Fibroblast of skin of right quadriceps (primary cell): ENCODE results near the gene RAPGEF5.

Experiments used
- DNase-seq: peaks from one replicate; pipeline ENCODE4 v3.0.0-alpha.2; 2013

The RAPGEF5 gene, protein sequence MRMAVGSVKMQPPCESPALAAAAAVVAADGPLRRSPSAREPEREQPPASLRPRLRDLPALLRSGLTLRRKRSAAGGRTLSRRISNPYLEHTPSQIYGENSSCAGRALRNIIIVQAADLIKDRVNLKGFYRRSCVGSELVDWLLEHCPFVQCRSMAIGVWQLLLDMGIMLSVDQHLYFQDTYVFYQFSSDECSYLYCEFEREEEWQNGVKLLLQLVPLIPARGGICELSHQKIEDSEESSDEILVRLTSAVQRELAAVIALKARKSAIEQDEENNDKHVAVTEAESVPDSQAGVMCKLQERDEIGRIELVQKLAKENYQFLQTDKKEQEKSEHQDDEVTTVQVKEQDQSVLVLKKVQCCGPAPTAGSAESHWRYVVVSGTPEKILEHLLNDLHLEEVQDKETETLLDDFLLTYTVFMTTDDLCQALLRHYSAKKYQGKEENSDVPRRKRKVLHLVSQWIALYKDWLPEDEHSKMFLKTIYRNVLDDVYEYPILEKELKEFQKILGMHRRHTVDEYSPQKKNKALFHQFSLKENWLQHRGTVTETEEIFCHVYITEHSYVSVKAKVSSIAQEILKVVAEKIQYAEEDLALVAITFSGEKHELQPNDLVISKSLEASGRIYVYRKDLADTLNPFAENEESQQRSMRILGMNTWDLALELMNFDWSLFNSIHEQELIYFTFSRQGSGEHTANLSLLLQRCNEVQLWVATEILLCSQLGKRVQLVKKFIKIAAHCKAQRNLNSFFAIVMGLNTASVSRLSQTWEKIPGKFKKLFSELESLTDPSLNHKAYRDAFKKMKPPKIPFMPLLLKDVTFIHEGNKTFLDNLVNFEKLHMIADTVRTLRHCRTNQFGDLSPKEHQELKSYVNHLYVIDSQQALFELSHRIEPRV

DNA sequence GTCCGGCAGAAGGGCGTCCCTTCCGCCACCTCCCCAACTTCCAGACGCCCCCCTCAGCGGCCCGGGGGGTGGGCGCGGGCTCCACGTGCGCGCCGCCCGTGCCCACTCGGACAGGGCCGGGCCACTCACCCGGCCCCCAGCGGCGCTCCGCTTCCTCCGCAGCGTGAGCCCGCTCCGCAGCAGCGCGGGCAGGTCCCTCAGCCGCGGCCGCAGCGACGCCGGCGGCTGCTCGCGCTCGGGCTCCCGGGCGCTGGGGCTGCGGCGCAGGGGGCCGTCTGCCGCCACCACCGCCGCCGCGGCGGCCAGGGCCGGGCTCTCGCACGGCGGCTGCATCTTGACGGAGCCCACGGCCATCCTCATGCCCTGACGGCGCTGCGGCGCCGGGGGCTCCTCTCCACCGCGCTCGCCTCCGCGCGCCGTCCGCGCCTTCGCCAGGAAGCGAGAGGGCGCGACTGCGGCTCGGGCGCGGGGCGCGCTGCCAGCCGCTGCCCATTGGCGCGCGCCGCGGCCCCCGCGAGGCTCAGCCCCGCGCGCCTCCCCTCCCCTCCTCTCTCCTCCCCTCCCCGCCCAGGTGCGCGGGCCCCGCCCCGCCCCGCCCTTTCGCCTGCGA, at the start of gene RAPGEF5:
RAPGEF5 (minus strand) TSS at position 454 of the 610 bp plus-strand sequence; CDS start at position 360, 94 bp downstream.
- no peak for DNase-seq

DNA sequence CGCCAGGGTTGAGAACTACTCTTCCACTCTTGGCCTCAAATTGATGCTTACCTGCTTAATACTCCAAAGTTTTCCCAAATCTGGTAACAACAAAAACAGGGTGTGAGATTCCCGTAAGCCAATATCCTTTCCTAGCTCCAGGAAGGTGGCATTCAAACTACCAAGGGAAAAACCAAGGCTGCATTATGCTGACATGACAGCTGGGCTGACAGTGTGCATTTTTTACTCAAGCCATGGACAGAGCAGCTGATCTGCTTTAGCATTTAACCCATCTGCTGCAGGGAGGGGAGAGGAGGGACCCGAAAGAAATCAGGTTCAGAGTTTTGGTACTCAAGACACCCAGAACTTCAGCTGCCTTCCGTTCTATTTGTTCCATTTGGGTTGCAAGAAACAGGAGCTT, 49.8 kb upstream of the RAPGEF5 start:
- DNase-seq, result no peak

DNA sequence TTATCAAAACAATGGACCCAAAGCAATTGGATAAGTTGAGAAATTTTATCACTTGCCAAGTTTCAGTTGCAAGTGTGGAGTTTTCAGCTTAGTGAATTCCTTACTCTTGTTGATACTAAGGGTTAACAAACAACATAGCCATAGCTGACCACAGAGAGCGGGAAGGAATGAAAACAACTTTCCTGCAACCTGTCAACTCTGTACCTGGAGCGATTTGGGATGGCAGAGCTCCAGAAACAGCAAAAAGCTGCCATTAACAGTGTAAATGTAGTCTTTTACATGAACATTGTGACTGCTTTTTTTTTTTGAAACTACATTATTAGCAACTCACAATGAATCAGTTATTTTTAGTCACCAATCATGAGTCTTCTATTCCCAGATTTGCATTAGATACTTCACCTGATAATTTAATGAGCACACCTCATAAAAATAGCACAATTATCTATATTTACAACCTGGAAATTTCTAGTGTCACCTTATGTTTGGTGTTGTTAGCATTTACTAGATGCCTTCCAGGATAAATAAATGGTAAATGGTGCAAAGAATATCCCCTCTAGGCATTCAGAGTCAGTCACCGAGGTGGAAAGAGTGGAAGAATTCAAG, 47.6 kb upstream of the RAPGEF5 start:
- DNase-seq, result no peak

DNA sequence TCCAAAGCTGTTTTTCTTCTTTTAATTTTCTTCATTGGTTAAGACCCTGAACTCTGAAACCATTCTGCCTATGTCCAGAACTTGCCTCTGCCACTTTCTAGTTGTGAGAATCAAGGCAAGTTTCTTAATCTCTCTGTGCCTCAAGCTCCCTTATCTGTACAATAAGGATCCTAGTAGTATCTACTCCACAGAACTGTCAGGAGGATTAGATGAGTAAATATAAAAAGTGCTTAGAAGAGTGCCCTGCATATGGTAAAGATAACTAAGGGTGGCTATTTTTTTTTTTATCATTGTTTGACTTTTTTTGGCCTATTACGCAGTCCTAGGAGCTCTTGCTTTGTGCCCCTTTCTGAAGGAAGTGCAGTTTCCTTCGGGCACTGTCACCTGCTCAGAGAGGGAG, 46.4 kb upstream of the RAPGEF5 start:
- DNase-seq, result no peak

DNA sequence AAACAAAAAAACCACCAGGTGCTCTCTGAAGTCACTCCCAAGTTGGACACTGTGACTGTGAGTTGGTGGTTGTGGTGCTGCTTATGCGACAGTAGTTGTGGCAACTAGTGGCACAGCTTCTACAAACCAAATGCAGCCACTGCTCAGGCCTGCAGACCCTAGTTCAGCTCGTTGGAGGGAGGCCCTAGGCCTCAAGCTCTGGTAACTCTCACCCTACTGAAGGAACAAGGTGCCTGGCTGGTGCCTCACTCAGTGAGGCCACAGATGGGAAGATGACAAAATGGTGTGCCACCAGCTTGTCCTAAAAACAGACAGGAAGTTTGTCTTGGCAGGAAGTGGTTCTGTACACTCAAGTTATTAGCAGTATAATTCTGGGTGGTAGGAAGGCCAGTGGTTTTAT, 45.3 kb upstream of the RAPGEF5 start:
- DNase-seq, result no peak

DNA sequence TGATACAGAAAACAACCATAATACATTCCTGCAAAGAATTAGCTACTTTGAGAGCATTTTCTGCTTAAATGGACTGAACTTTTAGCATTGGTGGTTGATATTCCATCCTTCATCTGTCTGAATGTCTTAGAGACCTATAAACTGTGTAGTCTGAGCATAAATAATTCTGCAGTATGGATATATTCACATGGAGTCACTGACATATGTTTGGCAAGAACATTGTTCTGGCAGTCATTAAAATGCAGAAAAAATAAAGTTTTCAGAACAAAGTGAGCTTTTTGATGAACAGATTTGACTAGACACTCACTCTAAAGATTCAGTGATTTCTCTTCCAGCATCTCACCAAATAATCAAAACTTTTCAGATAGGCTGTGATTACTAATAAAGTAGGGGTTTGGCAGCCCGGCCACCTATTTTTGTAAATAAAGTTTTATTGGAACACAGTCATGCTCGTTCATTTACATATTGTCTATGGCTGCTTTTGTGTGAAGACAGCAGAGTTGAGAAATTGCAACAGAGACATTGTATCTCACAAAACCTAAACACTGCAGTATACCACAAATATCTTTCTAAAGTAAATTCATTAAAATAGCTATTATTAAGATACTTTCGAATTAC, 44.1 kb upstream of the RAPGEF5 start:
- no peak for DNase-seq

DNA sequence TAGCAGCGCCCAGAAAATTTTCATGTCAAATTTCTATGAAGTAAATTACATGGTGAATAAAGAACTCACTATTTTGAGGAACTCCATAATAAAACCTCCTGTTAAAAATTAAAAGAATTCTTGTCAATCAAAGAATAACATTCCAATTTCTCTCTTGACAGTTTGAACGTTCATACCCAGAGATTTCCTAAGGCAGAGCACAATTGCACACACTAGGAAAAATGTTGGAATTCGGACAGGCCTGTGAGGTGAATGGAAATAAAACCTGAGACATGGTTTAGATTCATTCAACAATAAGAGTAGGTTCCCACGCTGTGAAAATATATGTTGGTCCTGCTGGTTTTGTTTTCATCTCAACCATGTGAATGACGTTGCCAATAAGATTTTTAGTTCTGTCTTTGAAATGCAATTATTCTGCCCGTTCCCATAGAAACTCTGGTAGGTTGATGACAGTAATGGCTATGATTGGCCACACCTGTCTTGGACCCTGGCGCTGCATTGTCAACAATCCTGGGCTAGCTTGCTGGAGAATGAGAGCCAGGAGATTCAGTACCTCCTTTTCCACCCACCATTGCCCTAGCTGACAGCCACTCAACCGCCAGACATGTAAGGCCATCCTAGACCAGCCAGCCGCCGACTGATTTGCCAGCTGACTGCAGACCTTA, 43.3 kb upstream of the RAPGEF5 start:
- DNase-seq, result no peak

DNA sequence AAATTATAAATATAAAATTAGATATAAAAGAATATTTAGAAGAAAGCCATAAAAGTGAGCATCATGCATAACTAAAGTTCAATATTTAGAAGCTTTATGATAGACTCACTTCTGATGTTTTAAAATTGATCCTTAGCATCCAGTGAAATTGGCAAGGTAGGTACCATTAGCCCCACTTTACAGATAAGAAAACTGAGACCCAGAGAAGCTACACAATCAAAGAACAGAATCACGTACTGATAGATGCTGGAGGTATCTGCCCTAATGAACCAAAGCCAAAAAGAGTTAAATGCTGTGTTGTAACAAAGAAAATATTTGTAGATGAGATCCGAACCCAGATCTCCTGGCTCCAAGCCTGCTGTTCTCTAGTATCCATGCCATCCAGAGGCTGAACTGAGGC, 42.6 kb upstream of the RAPGEF5 start:
- no peak for DNase-seq

DNA sequence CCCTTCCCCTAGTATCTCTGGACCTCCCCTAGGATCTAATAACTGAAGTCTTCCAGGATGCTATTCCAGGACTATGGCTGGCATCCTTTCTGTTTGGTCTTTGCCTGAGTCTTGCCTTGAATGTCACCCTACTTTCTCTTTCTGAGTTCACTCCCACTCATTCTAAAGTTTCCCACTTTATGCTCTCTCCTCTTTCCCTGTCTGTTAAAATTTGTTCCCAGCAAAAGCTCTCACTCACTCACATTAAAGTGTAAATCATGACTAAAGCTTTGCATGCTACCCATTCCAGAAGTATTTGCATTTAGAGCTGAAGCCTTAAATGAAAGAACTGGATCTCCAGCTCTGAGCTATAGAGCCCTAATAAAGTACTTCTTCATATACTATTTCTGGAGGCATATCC, 42.1 kb upstream of the RAPGEF5 start:
- DNase-seq, result no peak

DNA sequence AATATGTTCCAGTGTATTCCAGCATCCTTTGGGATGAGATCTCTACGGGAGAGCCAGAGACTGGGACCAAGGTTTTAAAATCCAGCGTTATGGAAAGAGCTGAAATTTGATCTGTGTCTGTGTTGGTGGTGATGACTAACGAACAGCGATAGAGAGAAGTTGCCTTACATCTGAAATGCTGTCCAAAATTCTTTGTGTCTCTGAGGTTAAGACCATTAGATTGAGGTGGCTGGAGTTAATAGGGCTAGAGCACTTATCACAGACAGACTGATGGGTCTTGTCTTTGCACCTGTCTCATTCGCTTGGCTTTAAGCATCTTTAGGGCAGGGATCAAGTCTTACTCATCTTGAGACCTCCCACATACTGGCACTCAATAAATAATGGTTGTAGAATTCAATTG, 41.0 kb upstream of the RAPGEF5 start:
- no peak for DNase-seq

DNA sequence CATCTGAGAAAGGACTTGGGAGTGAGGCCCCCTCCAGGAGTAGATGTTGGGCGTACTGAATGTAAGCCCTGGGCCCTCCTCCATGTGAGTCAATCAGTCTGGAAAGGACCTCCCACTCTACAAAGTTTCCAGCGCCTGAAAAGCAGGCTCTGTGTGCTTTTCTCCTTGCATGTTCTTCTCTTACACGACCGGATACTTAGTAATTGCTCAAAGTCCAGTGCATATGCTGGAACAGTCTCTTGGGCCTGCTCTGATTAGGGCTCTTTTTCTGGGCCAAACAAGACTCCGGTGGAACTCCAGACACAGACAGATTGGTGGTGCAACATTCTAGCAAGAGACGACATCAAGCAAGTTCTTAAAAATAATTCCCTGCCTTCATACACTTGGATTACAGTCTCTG, 38.3 kb upstream of the RAPGEF5 start:
- DNase-seq, result no peak

DNA sequence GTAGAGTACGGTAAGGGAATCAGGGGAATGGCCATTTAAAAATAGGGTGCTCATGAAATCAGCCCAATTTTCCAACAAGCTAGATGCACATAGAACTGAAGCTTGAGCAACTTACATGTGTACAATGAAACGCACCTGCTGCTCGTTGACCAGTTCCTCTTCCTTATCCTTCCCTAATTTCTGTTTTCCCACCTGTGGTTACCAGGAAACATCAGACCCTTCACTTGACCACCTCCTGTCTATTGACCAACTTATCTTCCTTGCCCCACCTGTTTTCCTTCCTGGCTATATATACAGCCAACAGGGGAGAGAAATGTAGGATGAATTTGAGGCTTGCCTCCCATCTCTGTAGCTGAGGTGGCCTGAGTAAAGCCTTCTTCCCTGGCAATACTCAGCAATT, 37.8 kb upstream of the RAPGEF5 start:
- no peak for DNase-seq

DNA sequence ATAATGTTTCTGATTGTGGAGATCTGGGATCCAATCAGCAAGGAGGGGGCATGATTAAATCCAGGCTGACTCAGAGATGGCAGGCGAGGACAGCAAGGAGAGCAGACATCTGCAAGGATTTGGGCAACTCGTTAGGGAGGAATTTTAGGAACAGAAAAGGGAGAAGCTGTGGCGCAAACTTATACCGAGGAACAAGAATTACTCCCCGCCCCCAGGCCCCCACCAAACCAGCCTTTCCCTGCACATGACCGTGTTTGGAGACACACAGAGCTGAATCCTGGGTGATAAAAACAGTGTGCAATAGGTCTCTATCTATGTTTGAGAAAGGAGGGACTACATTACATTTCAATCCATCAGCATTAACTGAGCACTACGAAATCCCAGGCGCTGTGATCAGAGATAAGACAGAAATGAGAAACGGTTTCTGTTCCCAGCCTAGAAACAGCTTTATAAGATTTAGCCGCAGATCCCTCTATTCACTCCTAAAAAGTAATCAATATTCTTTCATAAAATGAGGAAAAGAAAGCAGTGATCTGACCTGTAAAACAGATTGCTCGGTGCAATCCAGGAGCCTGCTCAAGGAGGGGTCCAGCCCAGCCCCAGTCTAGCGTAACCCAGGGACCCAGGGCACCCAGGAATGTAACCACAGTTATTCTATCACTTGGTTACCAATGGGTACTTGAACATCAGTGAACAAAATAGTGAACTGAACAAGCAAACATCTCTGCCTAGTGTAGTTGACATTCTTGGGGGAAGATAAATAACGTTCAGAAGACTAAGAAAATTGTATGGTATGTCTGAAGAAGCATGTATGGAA, 37.2 kb upstream of the RAPGEF5 start:
- peak; percentile 10 for DNase-seq

DNA sequence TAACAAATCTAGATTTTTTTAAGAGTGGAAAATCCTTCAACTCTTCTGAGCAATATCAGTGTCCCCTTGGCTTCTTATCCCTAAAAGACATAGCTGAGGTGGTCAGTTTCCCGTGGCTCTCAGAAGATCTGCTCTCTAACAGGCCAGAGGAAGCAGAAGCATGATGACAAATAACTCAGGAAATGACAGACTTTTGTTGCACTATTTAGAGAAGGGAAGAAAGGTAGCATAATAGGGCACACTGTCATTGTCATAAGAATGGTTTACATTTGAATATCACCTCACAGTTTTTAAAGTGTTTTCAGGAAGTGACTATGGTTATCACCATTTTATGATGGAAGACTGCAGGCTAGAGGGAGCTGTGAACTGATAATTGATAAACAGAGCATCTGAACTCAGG, 33.6 kb upstream of the RAPGEF5 start:
- no peak for DNase-seq

DNA sequence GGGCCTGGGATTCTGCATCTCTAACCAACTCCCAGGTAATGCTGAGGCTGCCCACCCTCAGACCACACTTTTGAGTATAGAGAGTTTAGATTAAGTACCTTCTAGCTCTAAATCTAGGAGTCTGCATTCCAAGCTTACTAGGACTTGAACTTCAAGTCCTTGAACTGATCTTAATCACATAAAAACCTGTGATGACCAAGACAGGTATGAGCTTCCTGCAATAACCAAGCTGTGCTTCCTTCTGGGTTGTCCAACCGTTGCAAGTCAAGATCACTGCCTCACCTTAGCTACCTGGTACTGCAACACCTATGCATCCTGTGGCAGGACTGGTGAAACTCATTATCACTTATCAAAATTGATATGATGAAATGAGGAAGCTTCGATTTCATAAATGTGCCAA, 32.9 kb upstream of the RAPGEF5 start:
- DNase-seq, result no peak

DNA sequence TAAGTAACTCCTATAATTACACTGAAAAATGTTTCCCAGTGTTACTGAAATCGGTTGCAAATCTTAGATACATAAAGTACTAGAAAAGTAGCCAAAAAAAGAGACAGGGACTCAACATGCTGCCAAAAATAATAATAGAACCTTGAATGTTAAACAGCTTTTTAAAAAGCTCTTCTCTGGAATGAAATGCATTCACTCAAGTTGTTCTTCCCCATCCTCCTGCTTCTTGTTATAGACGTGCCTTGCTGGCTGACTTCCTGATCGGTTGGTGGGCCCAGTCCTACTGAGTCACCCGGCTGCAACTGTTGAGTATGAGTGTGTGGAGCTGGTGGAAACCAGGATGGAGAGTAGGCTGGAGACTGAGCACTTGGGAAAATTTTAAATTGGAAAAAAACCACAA, 30.6 kb upstream of the RAPGEF5 start:
- DNase-seq, result peak; percentile 63

DNA sequence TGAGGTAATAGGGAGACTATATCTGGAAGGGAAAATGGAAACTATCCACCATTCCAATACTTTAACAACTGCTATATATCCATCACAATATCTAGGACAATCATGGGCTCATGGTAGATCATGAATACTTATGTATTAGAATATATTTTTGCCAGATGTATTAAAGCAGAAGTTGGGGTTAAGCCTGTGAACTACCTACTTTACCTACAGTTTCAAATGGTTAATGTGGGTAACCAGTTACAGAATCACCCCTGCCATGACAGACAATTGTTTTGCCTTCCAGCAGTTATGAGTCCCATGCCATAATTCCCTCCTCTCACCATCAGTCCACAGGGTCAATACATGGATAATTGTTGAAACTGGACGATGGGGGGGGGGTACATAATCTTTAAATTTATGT, 29.9 kb upstream of the RAPGEF5 start:
- DNase-seq, result no peak

DNA sequence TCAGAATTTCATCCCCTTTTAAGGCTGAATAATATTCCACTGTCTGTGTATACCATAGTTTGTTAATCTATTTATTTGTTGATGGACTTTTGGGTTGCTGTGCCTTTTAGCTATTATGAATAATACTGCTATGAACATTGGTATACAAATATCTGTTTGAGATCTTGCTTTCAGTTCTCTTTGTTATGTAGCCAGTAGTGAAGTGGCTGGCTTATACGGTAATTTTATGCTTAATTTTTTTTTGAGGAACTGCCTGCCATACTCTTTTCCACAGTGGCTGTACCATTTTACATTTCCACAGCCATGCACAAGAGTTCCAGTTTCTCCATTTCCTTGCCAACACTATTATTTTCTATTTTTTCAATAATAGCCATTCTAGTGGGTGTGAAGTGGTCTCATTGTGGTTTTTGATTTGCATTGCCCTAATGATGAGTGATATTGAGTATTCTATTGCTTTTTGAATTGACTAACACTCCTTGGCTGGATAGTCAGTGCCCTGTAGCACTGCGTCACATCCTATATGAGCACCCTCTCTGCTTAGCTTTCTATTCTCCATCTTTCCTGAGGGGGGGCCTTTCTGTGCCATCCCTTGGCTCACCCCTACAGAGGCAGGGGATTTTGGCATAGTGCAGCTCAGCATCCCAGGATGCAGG, 29.4 kb upstream of the RAPGEF5 start:
- no peak for DNase-seq

DNA sequence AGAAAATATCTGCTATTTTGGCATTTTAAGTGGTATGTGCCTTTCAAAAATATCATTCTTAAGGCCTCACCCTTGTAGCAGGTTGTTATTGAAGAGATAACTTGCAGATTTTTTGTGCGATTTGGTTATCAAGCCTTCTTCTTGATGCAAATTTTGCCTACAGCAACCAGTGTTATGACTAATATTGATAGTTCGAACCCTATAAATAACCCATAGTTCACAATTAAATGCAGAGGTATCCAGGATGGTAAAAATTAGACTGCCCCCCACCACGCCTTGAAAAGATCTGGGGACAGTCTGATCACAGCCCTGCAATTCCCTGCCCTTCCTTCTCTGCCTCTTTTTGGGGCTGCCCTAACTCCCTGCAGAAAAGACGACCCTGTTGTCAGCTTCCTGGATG, 28.4 kb upstream of the RAPGEF5 start:
- DNase-seq, result no peak

DNA sequence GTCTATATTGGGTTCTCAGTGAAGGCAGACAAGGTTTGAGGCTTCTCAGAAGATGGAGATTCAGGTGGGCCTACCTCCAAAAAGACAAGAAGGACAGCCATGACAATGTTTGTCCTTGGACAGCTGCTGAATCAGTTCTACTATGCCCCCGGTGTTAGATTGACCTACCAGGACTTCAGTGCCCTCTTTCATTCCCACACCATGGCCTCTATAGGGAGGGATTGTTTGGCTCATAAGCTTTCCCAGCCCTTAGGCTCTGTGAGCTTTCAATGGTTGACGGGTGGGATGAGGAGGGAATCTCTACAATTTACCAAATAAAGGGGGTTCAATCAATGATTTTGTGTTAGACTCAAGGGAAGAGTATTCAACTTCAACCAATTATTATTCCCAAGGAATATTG, 23.4 kb upstream of the RAPGEF5 start:
- DNase-seq, result no peak
